Stimulated activated CD4-positive, alpha-beta T cell treated with anti-CD3 and anti-CD28 coated beads, Interleukin-4, amount 100 ng/mL, for 1 hour (primary cell): Measurements from ENCODE around the gene PRSS56.

Experiments used
- DNase-seq: peaks from one replicate; pipeline ENCODE4 v3.0.0-alpha.2; 2020

PRSS56 gene

DNA sequence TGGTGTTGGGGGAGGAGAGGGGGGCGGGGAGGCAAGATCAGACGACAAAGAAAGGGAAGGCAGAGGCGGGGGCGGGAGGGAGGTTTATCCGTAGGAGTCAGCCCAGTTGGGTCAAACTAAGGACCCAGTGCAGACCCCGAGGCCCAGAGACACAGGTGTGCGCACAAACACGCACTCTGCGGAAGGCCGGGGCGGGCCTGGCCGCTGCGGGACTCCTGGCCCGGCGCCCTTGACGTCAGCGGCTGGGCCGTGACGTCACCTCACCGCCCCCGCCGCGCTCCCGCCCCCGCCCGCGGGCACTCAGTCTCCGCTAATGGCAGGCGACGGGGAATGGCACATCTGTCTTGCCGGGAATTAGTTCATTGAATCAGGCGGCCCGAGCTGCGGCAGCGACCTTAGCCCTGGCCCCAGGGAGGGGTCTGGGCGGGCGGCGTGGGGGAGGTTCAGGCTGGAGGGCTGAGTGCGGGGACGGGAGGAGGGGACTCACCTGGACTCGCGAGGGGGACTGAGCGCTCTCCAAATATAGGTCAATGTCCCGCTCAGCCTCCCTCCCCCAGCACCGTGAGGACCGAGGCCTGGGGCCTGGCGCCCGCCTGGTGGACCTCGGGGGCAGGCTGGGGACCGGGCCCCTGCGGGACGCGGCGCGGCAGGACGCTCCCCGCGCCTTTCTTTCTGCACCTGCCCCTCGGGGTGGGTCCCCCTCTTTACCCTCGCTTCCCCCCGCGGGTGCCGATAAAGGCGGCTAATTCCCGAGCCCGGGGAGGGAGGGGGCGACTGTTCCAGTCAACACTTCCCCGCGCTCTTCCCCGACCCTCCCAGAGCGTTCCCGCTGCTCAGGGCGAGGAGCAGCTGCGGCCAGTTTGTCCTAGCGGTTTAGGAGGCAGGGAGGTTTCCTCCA, 17.0 kb upstream of the PRSS56 start:
- peak; percentile 33 for DNase-seq

DNA sequence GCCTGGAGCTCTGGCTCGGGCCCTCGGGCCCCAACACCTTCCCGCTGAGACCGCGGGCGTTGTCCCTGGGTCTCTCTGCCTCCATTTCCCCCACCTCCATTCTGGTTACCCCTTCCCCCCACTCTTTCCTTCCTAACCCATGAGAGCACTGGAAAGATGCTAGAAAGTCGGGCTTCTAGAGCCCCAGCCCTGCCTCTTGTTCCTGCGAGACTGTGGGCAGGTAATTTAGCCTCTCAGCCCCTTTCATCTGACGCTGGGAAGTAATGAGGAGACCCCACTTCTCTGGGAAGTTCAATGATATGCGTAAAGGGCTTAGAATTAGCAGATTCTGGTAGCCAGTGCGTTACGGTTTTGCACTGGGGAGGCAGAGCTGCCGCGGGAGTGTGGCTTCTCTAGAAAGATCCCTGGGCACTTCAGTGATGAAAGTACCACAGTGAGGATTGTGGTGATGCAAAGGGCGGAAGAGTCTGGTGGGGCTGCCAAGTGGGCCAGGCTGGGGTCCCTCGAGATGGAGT, 16.3 kb upstream of the PRSS56 start:
- DNase-seq: no peak

DNA sequence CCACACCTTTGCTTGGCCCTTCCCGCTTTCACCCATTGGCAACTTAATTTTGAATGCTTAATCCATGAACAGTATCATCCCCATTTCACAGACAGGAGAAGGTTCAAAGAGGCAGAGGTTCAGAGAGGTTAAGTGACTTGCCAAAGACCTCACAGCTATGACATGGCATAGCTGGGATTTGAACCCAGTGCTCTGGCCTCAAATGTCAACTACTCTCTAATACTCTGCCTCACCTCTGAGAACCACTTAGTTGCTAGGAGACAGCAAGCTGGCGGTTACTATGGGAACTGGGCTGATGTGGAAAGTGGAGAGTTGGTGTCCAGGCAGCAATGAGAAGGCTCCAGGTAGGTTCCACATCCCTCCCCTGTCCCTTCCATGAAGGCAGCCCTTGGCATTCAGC, 15.8 kb upstream of the PRSS56 start:
- DNase-seq: no peak

GRCh38 chr2:232505856-232506255, 14.3 kb upstream of the PRSS56 start:
- DNase-seq: no peak

DNA sequence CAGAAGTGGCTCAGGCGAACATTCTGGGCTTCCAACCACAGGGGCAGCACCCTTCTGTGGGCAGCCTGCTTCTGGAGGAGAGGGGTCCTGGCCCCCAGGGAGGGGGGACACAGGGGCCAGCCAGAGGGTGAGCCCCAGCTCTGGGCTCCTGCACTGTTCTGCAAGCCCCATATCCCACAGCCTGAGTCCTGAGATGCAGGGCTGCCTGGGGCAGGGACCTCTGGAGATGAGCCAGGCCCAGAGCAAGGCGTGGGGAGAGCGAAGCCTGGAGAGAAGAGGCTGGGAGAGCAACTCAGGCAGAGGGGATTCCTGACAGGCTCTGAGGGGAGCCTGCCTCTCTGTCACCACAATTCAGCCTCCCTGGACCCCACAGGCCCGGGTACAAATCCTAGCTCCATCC, 13.5 kb upstream of the PRSS56 start:
- no peak for DNase-seq

- DNase-seq: no peak
These were observed 11.9 kb upstream of the PRSS56 start for GRCh38 chr2:232508251-232508650.

DNA sequence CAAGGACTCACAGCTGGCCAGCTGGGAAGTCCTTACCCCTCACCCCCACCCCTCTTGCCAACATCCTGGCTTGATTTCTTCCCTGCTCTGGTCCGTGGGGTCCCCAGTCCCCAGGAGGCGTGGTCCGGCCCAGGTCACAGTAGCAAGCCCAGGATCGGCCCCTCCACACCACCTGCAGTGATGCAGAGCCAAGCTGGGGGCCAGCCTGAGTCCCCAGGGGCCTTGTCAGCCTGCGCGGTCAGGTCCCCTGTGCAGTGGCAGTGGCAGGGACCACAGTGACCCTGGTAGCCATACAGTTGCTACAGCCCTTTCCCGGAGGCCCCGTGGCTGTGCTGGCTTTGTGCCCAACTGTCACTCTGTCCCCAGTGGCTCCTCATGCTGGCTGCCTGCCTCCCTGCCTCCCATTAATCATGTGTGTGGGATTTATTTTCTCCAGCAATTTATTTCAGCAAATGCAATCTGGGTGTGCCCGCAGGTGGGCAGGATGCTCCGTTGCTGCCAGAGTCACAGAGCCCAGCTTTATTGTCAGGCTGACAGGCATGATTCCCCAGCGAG, 8.8 kb upstream of the PRSS56 start:
- no peak for DNase-seq

DNA sequence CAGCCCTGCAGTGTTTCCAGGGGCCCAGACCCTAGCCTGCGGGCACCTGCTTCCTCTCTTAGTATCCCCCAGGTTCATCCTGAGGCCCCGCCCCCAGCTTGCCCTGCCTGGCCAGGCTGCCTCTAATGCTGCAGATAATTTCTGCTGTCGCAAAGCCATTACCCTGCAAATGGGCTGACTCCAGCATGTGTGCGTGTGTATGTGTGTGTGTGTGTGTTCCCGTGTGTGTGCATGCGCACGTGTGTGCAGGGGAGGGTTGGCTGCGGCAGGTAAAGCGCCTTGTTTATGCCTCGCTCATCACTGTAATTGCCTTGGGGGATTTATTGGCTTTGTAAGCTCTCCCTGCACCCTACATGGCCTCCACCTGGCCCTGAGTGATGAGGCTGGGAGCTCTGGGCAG, 7.6 kb upstream of the PRSS56 start:
- DNase-seq: no peak

- DNase-seq: no peak
These were observed 6.8 kb upstream of the PRSS56 start for GRCh38 chr2:232513353-232513752.

DNA sequence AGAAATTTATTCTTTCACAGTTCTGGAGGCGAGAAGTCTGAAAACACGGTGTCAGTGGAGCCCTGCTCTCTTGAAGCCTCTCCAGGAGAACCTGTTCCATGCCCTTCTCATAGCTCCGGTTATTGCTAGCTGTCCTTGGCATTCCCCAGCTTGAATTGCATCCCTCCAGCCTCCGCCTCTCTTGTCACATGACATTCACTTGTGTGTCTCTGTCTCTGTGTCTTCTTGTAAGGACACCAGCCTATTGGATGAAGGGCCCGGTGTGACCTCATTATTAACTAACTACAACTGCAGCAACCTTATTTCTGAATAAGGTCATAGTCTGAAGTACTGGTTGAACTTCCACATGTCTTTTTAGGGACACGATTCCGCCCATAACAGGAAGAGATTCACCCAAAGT, 4.5 kb upstream of the PRSS56 start:
- DNase-seq: no peak

GRCh38 chr2:232516551-232516950, 3.6 kb upstream of the PRSS56 start:
- DNase-seq: no peak

- no peak for DNase-seq
These were observed 1.3 kb upstream of the PRSS56 start for GRCh38 chr2:232518844-232519243.

DNA sequence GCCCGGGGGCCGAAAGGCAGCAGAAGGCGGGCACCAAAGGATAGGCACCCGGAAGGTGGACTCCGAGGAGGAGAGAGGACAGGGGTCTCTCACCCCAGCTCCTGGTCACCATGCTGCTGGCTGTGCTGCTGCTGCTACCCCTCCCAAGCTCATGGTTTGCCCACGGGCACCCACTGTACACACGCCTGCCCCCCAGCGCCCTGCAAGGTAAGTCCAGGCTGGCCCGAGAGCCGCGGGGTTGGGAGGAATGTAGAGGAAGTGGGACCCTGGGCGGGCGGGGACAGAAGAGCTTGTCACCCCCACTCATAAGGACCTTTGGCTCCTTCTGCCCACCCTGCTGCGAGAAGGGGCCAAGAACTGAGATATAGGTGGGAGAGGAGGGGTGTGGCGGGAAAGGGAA, 301 bp downstream of the PRSS56 start:
- DNase-seq: no peak

- DNase-seq: no peak
These were observed 910 bp downstream of the PRSS56 start for GRCh38 chr2:232521098-232521497.

GRCh38 chr2:232521959-232522622, 1.9 kb downstream of the PRSS56 start:
- DNase-seq: peak; percentile 77

DNA sequence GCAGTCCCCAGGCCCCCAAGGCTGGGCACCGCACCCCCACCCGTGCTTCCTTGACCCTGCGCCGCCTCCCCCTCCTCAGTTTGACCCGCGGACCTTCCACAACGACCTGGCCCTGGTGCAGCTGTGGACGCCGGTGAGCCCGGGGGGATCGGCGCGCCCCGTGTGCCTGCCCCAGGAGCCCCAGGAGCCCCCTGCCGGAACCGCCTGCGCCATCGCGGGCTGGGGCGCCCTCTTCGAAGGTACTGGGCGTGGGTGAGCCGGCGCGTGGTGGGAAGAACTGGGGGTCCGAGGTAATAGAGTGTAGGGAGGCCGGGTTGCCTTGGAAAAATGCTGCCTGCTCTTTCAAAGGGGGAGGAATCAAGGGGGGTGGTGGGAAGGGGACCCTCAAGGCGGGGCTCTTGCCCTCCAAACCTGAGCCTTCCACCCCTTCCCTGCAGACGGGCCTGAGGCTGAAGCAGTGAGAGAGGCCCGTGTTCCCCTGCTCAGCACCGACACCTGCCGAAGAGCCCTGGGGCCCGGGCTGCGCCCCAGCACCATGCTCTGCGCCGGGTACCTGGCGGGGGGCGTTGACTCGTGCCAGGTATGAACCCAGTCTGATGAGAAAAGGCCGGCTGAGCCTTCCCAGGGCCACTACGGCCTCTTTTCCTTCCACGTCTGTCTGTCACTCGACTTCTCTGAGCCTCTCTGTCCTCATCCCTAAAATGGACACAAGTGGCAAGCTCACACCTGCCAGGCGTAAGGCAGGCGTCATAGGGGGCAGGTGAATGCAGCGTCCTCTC, 2.6 kb downstream of the PRSS56 start:
- DNase-seq: no peak

- no peak for DNase-seq
These were observed 3.2 kb downstream of the PRSS56 start for GRCh38 chr2:232523402-232523681.

GRCh38 chr2:232523682-232524597, 3.8 kb downstream of the PRSS56 start:
- peak; percentile 28 for DNase-seq

GRCh38 chr2:232524771-232525170, 4.6 kb downstream of the PRSS56 start:
- DNase-seq: no peak

DNA sequence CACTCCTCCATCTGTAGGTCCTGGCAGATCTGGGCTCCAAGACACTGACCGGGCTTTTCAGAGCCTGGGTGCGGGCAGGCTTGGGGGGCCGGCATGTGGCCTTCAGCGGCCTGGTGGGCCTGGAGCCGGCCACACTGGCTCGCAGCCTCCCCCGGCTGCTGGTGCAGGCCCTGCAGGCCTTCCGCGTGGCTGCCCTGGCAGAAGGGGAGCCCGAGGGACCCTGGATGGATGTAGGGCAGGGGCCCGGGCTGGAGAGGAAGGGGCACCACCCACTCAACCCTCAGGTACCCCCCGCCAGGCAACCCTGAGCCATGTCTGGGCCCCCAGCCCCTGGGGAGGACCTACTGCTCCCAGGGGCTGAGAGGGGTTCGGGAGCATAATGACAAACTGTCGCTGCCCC, 5.0 kb downstream of the PRSS56 start:
- no peak for DNase-seq

DNA sequence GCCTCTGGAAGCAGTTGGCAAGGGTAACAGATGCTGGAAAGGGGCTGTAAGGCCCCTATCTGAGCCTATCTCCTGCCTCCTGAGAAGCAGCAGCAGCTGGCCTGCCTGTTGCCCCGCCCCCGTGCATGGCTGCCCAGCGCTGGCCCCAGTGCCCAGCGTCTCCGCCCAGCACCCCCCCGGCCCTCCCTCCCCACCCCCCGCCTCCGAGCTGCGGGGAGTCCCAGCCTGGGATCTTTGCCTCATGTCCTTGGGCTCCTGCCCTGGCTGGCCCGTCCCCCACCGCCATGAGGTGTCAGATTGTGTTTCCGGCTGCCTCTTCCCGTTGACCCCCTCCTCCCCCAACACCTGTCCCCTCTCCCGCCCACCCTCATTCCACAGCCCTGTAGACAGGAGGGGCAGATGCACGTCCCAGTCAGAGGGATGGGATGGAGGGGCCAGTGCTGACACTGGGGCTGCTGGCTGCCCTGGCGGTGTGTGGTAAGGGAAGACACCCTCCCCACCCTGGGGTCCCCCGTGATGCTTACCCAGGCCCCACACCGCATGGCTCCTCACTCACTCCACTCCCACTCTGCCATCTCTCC, 5.7 kb downstream of the PRSS56 start, which contains the start of gene CHRND:
TSS of gene CHRND (plus strand) at position 370 of the 581 bp plus-strand sequence. CDS start at position 426, 56 bp downstream.
- no peak for DNase-seq
